Mammary epithelial cell (primary cell): ENCODE results near the gene KCNJ18.
"Not testable (repeated sequence)": the region's sequence is repeated elsewhere in the genome, so short reads cannot be mapped to it uniquely, and the experiment has no call there.

Source experiments
- EZH2 ChIP-seq: IDR thresholded peaks from 2 replicates; pipeline ENCODE4 v1.6.1; 2012; ENCODE audit warnings: low read length, inconsistent platforms, borderline replicate concordance
- TF ChIP-seq, protein P1 (sequence below), 2 donors: IDR thresholded peaks in 1 of 2; conservative IDR thresholded peaks in 1 of 2; 2 replicates each; pipeline ENCODE4 v1.5.1; 2011 to 2012; ENCODE audit warnings: inconsistent platforms in 2 of 2, low read length in 2 of 2, mild to moderate bottlenecking in 2 of 2, control low read depth in 1 of 2, low read depth in 1 of 2; ENCODE audit not compliant: insufficient read depth in 1 of 2; ENCODE audit errors: extremely low read depth in 1 of 2

DNA sequence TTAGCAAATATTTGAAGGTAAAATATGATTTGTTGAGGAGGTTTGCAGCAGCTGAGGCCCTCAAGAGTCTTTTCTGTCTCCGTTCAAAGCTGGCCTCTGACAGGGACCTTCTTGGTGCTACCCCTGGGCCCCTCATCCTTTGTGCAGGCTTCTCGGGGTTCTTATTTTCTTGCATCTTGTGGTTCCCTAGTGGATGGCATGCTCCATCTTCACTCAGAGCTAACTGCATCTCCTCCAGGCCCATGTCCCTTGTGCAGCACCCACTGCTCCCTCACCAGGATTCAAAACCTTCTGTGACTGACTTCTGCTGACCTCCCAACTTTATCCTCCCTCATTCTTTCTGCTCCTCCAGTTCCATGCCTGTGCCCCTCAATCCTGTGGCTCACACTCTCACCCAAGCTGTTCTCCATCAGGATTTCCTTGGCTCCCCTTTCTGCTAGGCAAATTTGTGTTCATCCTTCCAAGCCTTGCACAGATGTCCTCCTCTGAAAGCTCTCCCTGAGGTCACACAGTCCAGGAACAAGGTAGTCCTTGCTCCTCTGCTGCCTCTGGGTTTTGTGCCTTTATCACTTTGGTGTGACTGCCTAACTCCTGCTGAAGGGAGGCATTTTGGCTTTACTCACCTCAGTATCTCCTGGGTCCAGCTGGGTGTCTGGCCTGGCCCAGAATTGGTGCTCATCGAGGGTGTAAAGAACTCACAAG lies 25.5 kb upstream of the KCNJ18 start:
- TF ChIP-seq, protein P1, sequence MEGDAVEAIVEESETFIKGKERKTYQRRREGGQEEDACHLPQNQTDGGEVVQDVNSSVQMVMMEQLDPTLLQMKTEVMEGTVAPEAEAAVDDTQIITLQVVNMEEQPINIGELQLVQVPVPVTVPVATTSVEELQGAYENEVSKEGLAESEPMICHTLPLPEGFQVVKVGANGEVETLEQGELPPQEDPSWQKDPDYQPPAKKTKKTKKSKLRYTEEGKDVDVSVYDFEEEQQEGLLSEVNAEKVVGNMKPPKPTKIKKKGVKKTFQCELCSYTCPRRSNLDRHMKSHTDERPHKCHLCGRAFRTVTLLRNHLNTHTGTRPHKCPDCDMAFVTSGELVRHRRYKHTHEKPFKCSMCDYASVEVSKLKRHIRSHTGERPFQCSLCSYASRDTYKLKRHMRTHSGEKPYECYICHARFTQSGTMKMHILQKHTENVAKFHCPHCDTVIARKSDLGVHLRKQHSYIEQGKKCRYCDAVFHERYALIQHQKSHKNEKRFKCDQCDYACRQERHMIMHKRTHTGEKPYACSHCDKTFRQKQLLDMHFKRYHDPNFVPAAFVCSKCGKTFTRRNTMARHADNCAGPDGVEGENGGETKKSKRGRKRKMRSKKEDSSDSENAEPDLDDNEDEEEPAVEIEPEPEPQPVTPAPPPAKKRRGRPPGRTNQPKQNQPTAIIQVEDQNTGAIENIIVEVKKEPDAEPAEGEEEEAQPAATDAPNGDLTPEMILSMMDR (conservative IDR thresholded peaks at IDR 0.05 in 1 of 2, IDR thresholded peaks at IDR 0.05 in 1 of 2; ENCODE audit: extremely low read depth in 1 of 2, insufficient read depth in 1 of 2, low read depth in 1 of 2, low read length in 2 of 2), result not testable (repeated sequence)
- TF ChIP-seq EZH2, result not testable (repeated sequence)
